Astrocyte (in vitro differentiated cells and primary cell): ENCODE data around the gene SERPINA1. TPM values are rescaled to one million over a fixed set of nuclear protein-coding genes. Genes with fewer than 3 reads are reported as not detected.

ENCODE experiments used
- DNase-seq: peaks from one replicate; pipeline ENCODE4 v3.0.0-alpha.2; 2010; ENCODE audit warnings: low read depth
- FAIRE-seq: peaks from 2 replicates; lab custom pipeline; 2011; peaks lifted over from hg19 to GRCh38; lab: Jason Lieb, UNC
- H2AFZ ChIP-seq: 2 replicates; pipeline ENCODE4 v1.6.0; 2012; ENCODE audit warnings: low read depth, low read length, inconsistent platforms
- H3K27ac ChIP-seq: 2 replicates; pipeline ENCODE4 v1.5.1; 2011; ENCODE audit warnings: low read depth, low read length, inconsistent platforms
- H3K27me3 ChIP-seq: 2 replicates; pipeline ENCODE4 v1.6.0; 2011; ENCODE audit warnings: low read length, inconsistent platforms; ENCODE audit not compliant: insufficient read depth
- H3K36me3 ChIP-seq: 2 replicates; pipeline ENCODE4 v1.5.1; 2011; ENCODE audit warnings: low read length, inconsistent platforms; ENCODE audit not compliant: insufficient read depth
- H3K4me1 ChIP-seq: 2 replicates; pipeline ENCODE4 v1.5.1; 2011; ENCODE audit warnings: low read length, inconsistent platforms; ENCODE audit not compliant: insufficient read depth
- H3K4me2 ChIP-seq: 2 replicates; pipeline ENCODE4 v1.6.0; 2012; ENCODE audit warnings: low read length, inconsistent platforms
- H3K4me3 ChIP-seq: 2 replicates; pipeline ENCODE4 v1.5.1; 2011; ENCODE audit warnings: low read depth, mild to moderate bottlenecking, low read length, inconsistent platforms; ENCODE audit not compliant: insufficient read depth
- H3K79me2 ChIP-seq: 2 replicates; pipeline ENCODE4 v1.6.0; 2012; ENCODE audit warnings: mild to moderate bottlenecking, low read length, inconsistent platforms; ENCODE audit not compliant: insufficient read depth
- H3K9ac ChIP-seq: 2 replicates; pipeline ENCODE4 v1.6.0; 2012; ENCODE audit warnings: mild to moderate bottlenecking, low read length, inconsistent platforms
- H3K9me3 ChIP-seq: 2 replicates; pipeline ENCODE4 v1.5.1; 2012; ENCODE audit warnings: low read depth, mild to moderate bottlenecking, low read length, inconsistent platforms; ENCODE audit not compliant: insufficient read depth
- H4K20me1 ChIP-seq: 2 replicates; pipeline ENCODE4 v1.6.0; 2012; ENCODE audit warnings: low read length, inconsistent platforms; ENCODE audit not compliant: insufficient read depth
- H3K27ac Mint-ChIP-seq: one replicate; pipeline ENCODE4 v1.8.0; 2021; ENCODE audit warnings: mild to moderate bottlenecking, mixed read lengths; ENCODE audit not compliant: unreplicated experiment
- H3K27me3 Mint-ChIP-seq: one replicate; pipeline ENCODE4 v1.8.0; 2021; ENCODE audit warnings: low read depth, mixed read lengths; ENCODE audit not compliant: unreplicated experiment
- H3K36me3 Mint-ChIP-seq: one replicate; pipeline ENCODE4 v1.8.0; 2021; ENCODE audit warnings: low read depth, mixed read lengths; ENCODE audit not compliant: unreplicated experiment
- H3K4me1 Mint-ChIP-seq: one replicate; pipeline ENCODE4 v1.8.0; 2021; ENCODE audit warnings: low read depth, mixed read lengths; ENCODE audit not compliant: unreplicated experiment
- H3K4me3 Mint-ChIP-seq: one replicate; pipeline ENCODE4 v1.8.0; 2021; ENCODE audit warnings: mild to moderate bottlenecking, moderate library complexity, mixed read lengths; ENCODE audit not compliant: unreplicated experiment
- H3K9me3 Mint-ChIP-seq: one replicate; pipeline ENCODE4 v1.8.0; 2021; ENCODE audit warnings: mild to moderate bottlenecking, mixed read lengths; ENCODE audit not compliant: unreplicated experiment
- CTCF ChIP-seq: IDR thresholded peaks from 2 replicates; pipeline ENCODE4 v1.5.1; 2011; ENCODE audit warnings: low read depth, mild to moderate bottlenecking, inconsistent platforms, low read length, moderate library complexity; ENCODE audit not compliant: insufficient read depth
- EZH2 ChIP-seq: IDR thresholded peaks from 2 replicates; pipeline ENCODE4 v1.6.1; 2012; ENCODE audit warnings: mild to moderate bottlenecking, low read length, inconsistent platforms; ENCODE audit not compliant: insufficient read depth
- total RNA-seq: library from RNA; stranded (reverse); gene quantifications from 2 replicates; pipeline ENCODE4 v1.2.1, GENCODE V29; 2021

Gene SERPINA1
- total RNA-seq, 1 donor from 2014 or later: 0.98 TPM

DNA sequence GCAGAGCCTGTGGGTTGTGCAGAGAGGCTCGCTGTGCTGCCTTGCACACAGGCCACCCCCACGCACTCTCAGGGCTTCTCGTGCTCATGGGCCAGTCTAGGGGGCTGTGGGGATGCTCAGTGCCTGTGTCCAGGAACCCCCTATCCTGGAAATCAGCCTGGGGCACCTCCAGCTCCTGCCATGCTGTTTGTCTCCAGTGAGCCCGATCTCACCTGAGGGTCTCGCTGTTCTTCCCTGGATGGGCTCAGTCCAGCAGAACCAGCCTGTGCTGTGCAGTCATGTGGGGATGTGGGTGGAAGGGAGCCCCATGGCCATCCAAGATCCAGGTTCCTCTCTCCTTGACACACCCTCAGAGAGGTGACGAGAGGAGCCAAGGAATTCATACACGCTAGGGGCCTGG, 26.7 kb downstream of the SERPINA1 start:
- H3K4me1 Mint-ChIP-seq: no peaks in the 10 kb centered on the region
- Histone ChIP-seq H3K4me1 (no peaks in the 10 kb centered on the region), H3K4me2 (no peak overlapping the region), H3K9ac (no peak overlapping the region), H2AFZ (no peak overlapping the region), H3K36me3 (no peaks in the 10 kb centered on the region), H3K27ac (no peak overlapping the region), H3K27me3 (no peaks in the 10 kb centered on the region), H3K9me3 (no peaks in the 10 kb centered on the region), H4K20me1 (no peaks in the 10 kb centered on the region), H3K79me2 (no peaks in the 10 kb centered on the region), H3K4me3 (no peak overlapping the region)
- no peaks in the 10 kb centered on the region for H3K36me3 Mint-ChIP-seq
- H3K4me3 Mint-ChIP-seq: no peak overlapping the region
- FAIRE-seq (no peak), DNase-seq (no peak)
- peaks cover 13% of the 10 kb centered on the region for H3K27me3 Mint-ChIP-seq
- no peaks in the 10 kb centered on the region for H3K9me3 Mint-ChIP-seq
- H3K27ac Mint-ChIP-seq: no peak overlapping the region
- no peak for TF ChIP-seq EZH2
- no peak for TF ChIP-seq CTCF

- no peak for TF ChIP-seq CTCF
- TF ChIP-seq EZH2: no peak
- H4K20me1 ChIP-seq: no peaks in the 10 kb centered on the region
- no peaks in the 10 kb centered on the region for H3K27me3 ChIP-seq
- FAIRE-seq (no peak), DNase-seq (no peak)
- peaks cover 11% of the 10 kb centered on the region for H3K27me3 Mint-ChIP-seq
- no peaks in the 10 kb centered on the region for H3K4me1 ChIP-seq
- H3K36me3 Mint-ChIP-seq: no peaks in the 10 kb centered on the region
- H3K9me3 Mint-ChIP-seq: no peaks in the 10 kb centered on the region
- H3K9ac ChIP-seq: no peak overlapping the region
- H3K4me3 ChIP-seq: no peak overlapping the region
- H3K9me3 ChIP-seq: no peaks in the 10 kb centered on the region
- H3K27ac Mint-ChIP-seq: no peak overlapping the region
- H3K4me1 Mint-ChIP-seq: no peaks in the 10 kb centered on the region
- no peak overlapping the region for H3K4me3 Mint-ChIP-seq
- H3K27ac ChIP-seq: no peak overlapping the region
- H3K79me2 ChIP-seq: no peaks in the 10 kb centered on the region
- no peak overlapping the region for H3K4me2 ChIP-seq
- no peak overlapping the region for H2AFZ ChIP-seq
- no peaks in the 10 kb centered on the region for H3K36me3 ChIP-seq
Observed at GRCh38 chr14:94360945-94361565, 27.3 kb downstream of the SERPINA1 start.

GRCh38 chr14:94357166-94357565, 31.2 kb downstream of the SERPINA1 start:
- no peaks in the 10 kb centered on the region for H3K4me1 ChIP-seq
- H3K4me2 ChIP-seq: no peak overlapping the region
- FAIRE-seq: no peak
- H3K4me1 Mint-ChIP-seq: no peaks in the 10 kb centered on the region
- no peak overlapping the region for H3K9ac ChIP-seq
- H3K27ac Mint-ChIP-seq: no peak overlapping the region
- H3K27ac ChIP-seq: no peak overlapping the region
- H3K4me3 ChIP-seq: no peak overlapping the region
- no peaks in the 10 kb centered on the region for H3K36me3 Mint-ChIP-seq
- no peaks in the 10 kb centered on the region for H3K27me3 ChIP-seq
- no peaks in the 10 kb centered on the region for H3K36me3 ChIP-seq
- H3K79me2 ChIP-seq: no peaks in the 10 kb centered on the region
- DNase-seq: no peak
- peaks cover under 1% of the 10 kb centered on the region for H3K27me3 Mint-ChIP-seq
- H3K9me3 ChIP-seq: no peaks in the 10 kb centered on the region
- TF ChIP-seq EZH2: no peak
- TF ChIP-seq CTCF: no peak
- no peaks in the 10 kb centered on the region for H4K20me1 ChIP-seq
- peaks cover 6% of the 10 kb centered on the region for H3K9me3 Mint-ChIP-seq
- no peak overlapping the region for H3K4me3 Mint-ChIP-seq
- H2AFZ ChIP-seq: no peak overlapping the region
